Effector memory CD4-positive, alpha-beta T cell (primary cell): ENCODE results near the gene ZSCAN23.
"Not testable (repeated sequence)": the region's sequence is repeated elsewhere in the genome, so short reads cannot be mapped to it uniquely, and the experiment has no call there.

Experiments
- DNase-seq, 3 donors: peaks; one replicate each; pipeline ENCODE4 v3.0.0-alpha.2; 2020
- H3K27ac ChIP-seq: 2 replicates; pipeline ENCODE4 v1.7.0; 2013; ENCODE audit warnings: mild to moderate bottlenecking, low read length, moderate library complexity; ENCODE audit not compliant: insufficient read depth, poor library complexity, severe bottlenecking
- H3K27me3 ChIP-seq: replicated peaks from 2 replicates; pipeline ENCODE4 v1.7.0; 2013; ENCODE audit warnings: mild to moderate bottlenecking, low read length; ENCODE audit not compliant: insufficient read depth, control insufficient read depth, poor library complexity, severe bottlenecking
- H3K36me3 ChIP-seq: 2 replicates; pipeline ENCODE4 v1.7.0; 2013; ENCODE audit warnings: mild to moderate bottlenecking, low read length, moderate library complexity; ENCODE audit not compliant: control insufficient read depth, insufficient read depth
- H3K4me1 ChIP-seq: 2 replicates; pipeline ENCODE4 v1.7.0; 2013; ENCODE audit warnings: low read length, mild to moderate bottlenecking; ENCODE audit not compliant: control insufficient read depth, insufficient read depth, poor library complexity, severe bottlenecking
- H3K4me3 ChIP-seq: 2 replicates; pipeline ENCODE4 v1.7.0; 2013; ENCODE audit warnings: low read length, low read depth, mild to moderate bottlenecking; ENCODE audit not compliant: insufficient read depth, poor library complexity, severe bottlenecking
- H3K9me3 ChIP-seq: 2 replicates; pipeline ENCODE4 v1.7.0; 2013; ENCODE audit warnings: mild to moderate bottlenecking, low read length, moderate library complexity; ENCODE audit not compliant: control insufficient read depth

ZSCAN23 gene

GRCh38 chr6:28478518-28478917 lies 35.2 kb upstream of the ZSCAN23 start:
- Histone ChIP-seq H3K9me3 (no peaks in the 10 kb centered on the region), H3K4me3 (no peak overlapping the region), H3K27me3 (peaks cover 9% of the 10 kb centered on the region), H3K27ac (no peak overlapping the region), H3K4me1 (no peaks in the 10 kb centered on the region), H3K36me3 (no peaks in the 10 kb centered on the region)
- DNase-seq: no peak

- no peak for DNase-seq
Observed at GRCh38 chr6:28474441-28475219, 31.3 kb upstream of the ZSCAN23 start.

GRCh38 chr6:28469153-28469745 lies 26.0 kb upstream of the ZSCAN23 start:
- H3K9me3 ChIP-seq, H3K4me3 ChIP-seq, H3K27me3 ChIP-seq: not testable (repeated sequence)

More at GRCh38 chr6:28474441-28475219, 31.3 kb upstream of the ZSCAN23 start:
- Histone ChIP-seq H3K36me3 (no peaks in the 10 kb centered on the region), H3K27me3 (peaks cover 9% of the 10 kb centered on the region), H3K27ac (no peak overlapping the region), H3K9me3 (no peaks in the 10 kb centered on the region), H3K4me3 (no peak overlapping the region), H3K4me1 (no peaks in the 10 kb centered on the region)

GRCh38 chr6:28468056-28468455 lies 24.8 kb upstream of the ZSCAN23 start:
- Histone ChIP-seq H3K27me3 (no peaks in the 10 kb centered on the region), H3K4me3 (no peak overlapping the region), H3K9me3 (no peaks in the 10 kb centered on the region), H3K27ac (no peak overlapping the region), H3K36me3 (no peaks in the 10 kb centered on the region), H3K4me1 (no peaks in the 10 kb centered on the region)
- DNase-seq: no peak

More at GRCh38 chr6:28469153-28469745, 26.0 kb upstream of the ZSCAN23 start:
- not testable (repeated sequence) for H3K4me1 ChIP-seq, DNase-seq, H3K27ac ChIP-seq, H3K36me3 ChIP-seq

GRCh38 chr6:28462401-28462800 lies 19.1 kb upstream of the ZSCAN23 start:
- no peaks in the 10 kb centered on the region for H3K27me3 ChIP-seq
- H3K9me3 ChIP-seq: no peaks in the 10 kb centered on the region
- no peaks in the 10 kb centered on the region for H3K36me3 ChIP-seq
- H3K4me1 ChIP-seq: no peaks in the 10 kb centered on the region
- no peak overlapping the region for H3K4me3 ChIP-seq
- no peak overlapping the region for H3K27ac ChIP-seq
- DNase-seq: no peak

- no peak for DNase-seq
- Histone ChIP-seq H3K9me3 (no peaks in the 10 kb centered on the region), H3K27me3 (no peaks in the 10 kb centered on the region), H3K36me3 (no peaks in the 10 kb centered on the region), H3K27ac (no peak overlapping the region), H3K4me1 (no peaks in the 10 kb centered on the region), H3K4me3 (no peak overlapping the region)
Observed at GRCh38 chr6:28458568-28458967, 15.3 kb upstream of the ZSCAN23 start.

- DNase-seq: no peak
- H3K36me3 ChIP-seq: no peaks in the 10 kb centered on the region
- no peak overlapping the region for H3K4me3 ChIP-seq
- peaks cover 8% of the 10 kb centered on the region for H3K27me3 ChIP-seq
- peaks cover 4% of the 10 kb centered on the region for H3K4me1 ChIP-seq
- H3K27ac ChIP-seq: no peak overlapping the region
- peaks cover 4% of the 10 kb centered on the region for H3K9me3 ChIP-seq
Observed at GRCh38 chr6:28449056-28449455, 5.8 kb upstream of the ZSCAN23 start.

GRCh38 chr6:28447512-28447906 lies 4.2 kb upstream of the ZSCAN23 start:
- not testable (repeated sequence) for H3K27me3 ChIP-seq, H3K4me1 ChIP-seq, DNase-seq, H3K4me3 ChIP-seq, H3K27ac ChIP-seq, H3K36me3 ChIP-seq, H3K9me3 ChIP-seq

GRCh38 chr6:28446818-28447511 lies 3.7 kb upstream of the ZSCAN23 start:
- Histone ChIP-seq H3K36me3 (no peaks in the 10 kb centered on the region), H3K9me3 (peaks cover 4% of the 10 kb centered on the region), H3K4me1 (peaks cover 7% of the 10 kb centered on the region), H3K4me3 (no peak overlapping the region), H3K27me3 (peaks cover 8% of the 10 kb centered on the region), H3K27ac (no peak overlapping the region)
- DNase-seq: no peak

- not testable (repeated sequence) for H3K36me3 ChIP-seq, H3K27ac ChIP-seq, DNase-seq, H3K4me1 ChIP-seq, H3K27me3 ChIP-seq, H3K9me3 ChIP-seq, H3K4me3 ChIP-seq
Observed at GRCh38 chr6:28444759-28445158, 1.5 kb upstream of the ZSCAN23 start.
